ENCODE results near the gene APOOL.

- TF ChIP-seq CTCF (IDR thresholded peaks at IDR 0.05) (peak in 5 of 6 experiments; percentile 34 to 79 (median 48)), POLR2A (IDR thresholded peaks at IDR 0.05) (no peak)
These were observed 81.2 kb downstream of the APOOL start for GRCh38 chrX:85084770-85085393.

All from esophagus squamous epithelium (tissue), 4 donors.